Thyroid gland (tissue), 4 donors: ENCODE results near the gene TIMM13.

Source experiments
- CTCF ChIP-seq, 6 experiments: fragments of 200-600 bp in 3 of 6; fragments of 450-650 bp in 3 of 6; sonication (generic) in 3 of 6; IDR thresholded peaks; one replicate each; pipeline ENCODE4 v1.5.1; 2016 to 2019; ENCODE audit warnings: antibody characterized with exemption in 6 of 6, mild to moderate bottlenecking in 2 of 6, inconsistent platforms in 1 of 6, moderate library complexity in 1 of 6
- POLR2A ChIP-seq, 2 donors: fragments of 450-650 bp; IDR thresholded peaks; one replicate each; pipeline ENCODE4 v1.6.1; 2017; ENCODE audit warnings: antibody characterized with exemption in 2 of 2, mild to moderate bottlenecking in 2 of 2, moderate library complexity in 1 of 2

- TF ChIP-seq POLR2A (IDR thresholded peaks at IDR 0.05) (no peak), CTCF (IDR thresholded peaks at IDR 0.05) (no peak)
These were observed 35.4 kb upstream of the TIMM13 start for GRCh38 chr19:2462635-2463421.
